Measurements from ENCODE around the gene AVPR2. TPM values are rescaled to one million over a fixed set of nuclear protein-coding genes. Genes with fewer than 3 reads are reported as not detected.

The AVPR2 gene
- total RNA-seq, 1 experiment from 2014 or later, result 3.2 TPM

DNA sequence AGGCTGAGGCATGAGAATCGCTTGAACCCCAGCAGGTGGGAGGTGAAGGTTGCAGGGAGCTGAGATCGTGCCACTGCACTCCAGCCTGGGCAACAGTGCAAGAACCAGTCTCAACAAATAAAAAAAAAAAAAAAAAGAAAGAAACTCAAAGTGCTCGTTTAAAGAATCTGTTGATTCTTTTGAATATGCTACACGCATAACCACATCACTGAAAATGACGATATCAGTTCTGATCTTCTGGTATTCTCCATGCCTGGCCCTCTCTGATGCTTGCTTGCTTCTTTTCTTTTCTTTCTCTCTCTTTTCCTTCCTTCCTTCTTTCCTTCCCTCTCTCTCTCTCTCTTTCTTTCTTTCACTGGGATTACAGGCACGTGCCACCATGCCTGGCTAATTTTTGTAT lies 7.3 kb downstream of the AVPR2 start:
- no peak for DNase-seq
- Histone ChIP-seq H3K4me3 (no peak overlapping the region), H3K36me3 (ENCODE audit: low read depth) (no peaks in the 10 kb centered on the region), H2AFZ (no peak overlapping the region), H3K27me3 (ENCODE audit: insufficient read depth, low read depth) (no peaks in the 10 kb centered on the region), H3K4me2 (no peak overlapping the region), H3K9me3 (ENCODE audit: insufficient read depth, low read depth) (no peaks in the 10 kb centered on the region), H3K27ac (no peak overlapping the region), H3K9me2 (ENCODE audit: insufficient read depth) (no peaks in the 10 kb centered on the region), H3K4me1 (replicated peaks; ENCODE audit: insufficient read depth) (no peaks in the 10 kb centered on the region), H4K20me1 (ENCODE audit: insufficient read depth) (no peaks in the 10 kb centered on the region), H3K79me2 (ENCODE audit: low read depth) (no peaks in the 10 kb centered on the region), H3F3A (ENCODE audit: insufficient read depth, low read depth) (no peaks in the 10 kb centered on the region)
- CTCF ChIA-PET, result no interaction called here
- intact Hi-C loops (cut with micrococcal nuclease; ENCODE audit: unreplicated experiment), result no loop called here
- POLR2A ChIA-PET (ENCODE audit: unreplicated experiment), result no interaction called here
- BruUV-seq (replicated peaks), result no TSS peak
- TF ChIP-seq, protein P1, sequence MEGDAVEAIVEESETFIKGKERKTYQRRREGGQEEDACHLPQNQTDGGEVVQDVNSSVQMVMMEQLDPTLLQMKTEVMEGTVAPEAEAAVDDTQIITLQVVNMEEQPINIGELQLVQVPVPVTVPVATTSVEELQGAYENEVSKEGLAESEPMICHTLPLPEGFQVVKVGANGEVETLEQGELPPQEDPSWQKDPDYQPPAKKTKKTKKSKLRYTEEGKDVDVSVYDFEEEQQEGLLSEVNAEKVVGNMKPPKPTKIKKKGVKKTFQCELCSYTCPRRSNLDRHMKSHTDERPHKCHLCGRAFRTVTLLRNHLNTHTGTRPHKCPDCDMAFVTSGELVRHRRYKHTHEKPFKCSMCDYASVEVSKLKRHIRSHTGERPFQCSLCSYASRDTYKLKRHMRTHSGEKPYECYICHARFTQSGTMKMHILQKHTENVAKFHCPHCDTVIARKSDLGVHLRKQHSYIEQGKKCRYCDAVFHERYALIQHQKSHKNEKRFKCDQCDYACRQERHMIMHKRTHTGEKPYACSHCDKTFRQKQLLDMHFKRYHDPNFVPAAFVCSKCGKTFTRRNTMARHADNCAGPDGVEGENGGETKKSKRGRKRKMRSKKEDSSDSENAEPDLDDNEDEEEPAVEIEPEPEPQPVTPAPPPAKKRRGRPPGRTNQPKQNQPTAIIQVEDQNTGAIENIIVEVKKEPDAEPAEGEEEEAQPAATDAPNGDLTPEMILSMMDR (conservative IDR thresholded peaks at IDR 0.05), result no peak
- TF ChIP-seq EZH2 (IDR thresholded peaks at IDR 0.05; ENCODE audit: low read depth), result no peak

- Histone ChIP-seq H3K36me3 (ENCODE audit: low read depth) (no peaks in the 10 kb centered on the region), H3K4me1 (replicated peaks; ENCODE audit: insufficient read depth) (no peaks in the 10 kb centered on the region), H3K9me2 (ENCODE audit: insufficient read depth) (no peaks in the 10 kb centered on the region), H3F3A (ENCODE audit: insufficient read depth, low read depth) (no peaks in the 10 kb centered on the region), H2AFZ (no peak overlapping the region), H3K9me3 (ENCODE audit: insufficient read depth, low read depth) (no peaks in the 10 kb centered on the region), H3K4me3 (no peak overlapping the region), H3K4me2 (no peak overlapping the region), H3K27me3 (ENCODE audit: insufficient read depth, low read depth) (no peaks in the 10 kb centered on the region), H4K20me1 (ENCODE audit: insufficient read depth) (no peaks in the 10 kb centered on the region), H3K27ac (no peak overlapping the region), H3K79me2 (ENCODE audit: low read depth) (no peaks in the 10 kb centered on the region)
- no TSS peak for BruUV-seq (replicated peaks)
- ChIA-PET CTCF (no interaction called here), POLR2A (ENCODE audit: unreplicated experiment) (no interaction called here)
- no peak for TF ChIP-seq EZH2 (IDR thresholded peaks at IDR 0.05; ENCODE audit: low read depth)
- TF ChIP-seq, protein P1 (conservative IDR thresholded peaks at IDR 0.05), result no peak
- no peak for DNase-seq
- intact Hi-C loops (cut with micrococcal nuclease; ENCODE audit: unreplicated experiment), result no loop called here
Measured at GRCh38 chrX:153913211-153913610, 8.7 kb downstream of the AVPR2 start.

DNA sequence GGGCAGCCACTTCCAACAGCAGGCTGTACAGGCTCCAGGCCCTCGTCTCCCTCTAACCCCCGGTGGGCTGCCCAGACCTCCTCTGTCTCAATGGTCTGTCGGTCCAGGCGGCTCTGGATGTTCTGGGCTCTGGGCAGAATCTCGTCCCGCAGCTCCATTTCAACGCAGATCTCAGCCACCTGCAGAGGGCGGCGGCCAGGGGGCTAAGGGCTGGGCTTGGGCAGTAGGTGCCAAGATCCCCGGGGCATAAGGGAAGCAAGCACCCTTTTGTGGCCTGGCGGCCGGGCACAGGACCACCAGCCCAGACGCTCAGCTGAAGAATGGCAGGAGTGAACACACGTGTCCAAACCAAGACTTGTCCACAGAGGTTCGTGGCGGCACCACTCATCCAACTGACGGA lies 9.2 kb downstream of the AVPR2 start:
- no peak for DNase-seq
- Histone ChIP-seq H4K20me1 (ENCODE audit: insufficient read depth) (no peaks in the 10 kb centered on the region), H3K4me3 (no peak overlapping the region), H3K27me3 (ENCODE audit: insufficient read depth, low read depth) (no peaks in the 10 kb centered on the region), H3K27ac (no peak overlapping the region), H3K79me2 (ENCODE audit: low read depth) (no peaks in the 10 kb centered on the region), H3K9me3 (ENCODE audit: insufficient read depth, low read depth) (no peaks in the 10 kb centered on the region), H3K9me2 (ENCODE audit: insufficient read depth) (no peaks in the 10 kb centered on the region), H3K36me3 (ENCODE audit: low read depth) (no peaks in the 10 kb centered on the region), H3K4me2 (no peak overlapping the region), H3F3A (ENCODE audit: insufficient read depth, low read depth) (no peaks in the 10 kb centered on the region), H3K4me1 (replicated peaks; ENCODE audit: insufficient read depth) (no peaks in the 10 kb centered on the region), H2AFZ (no peak overlapping the region)
- POLR2A ChIA-PET (ENCODE audit: unreplicated experiment), result no interaction called here
- CTCF ChIA-PET, result no interaction called here
- intact Hi-C loops (cut with micrococcal nuclease; ENCODE audit: unreplicated experiment), result no loop called here
- TF ChIP-seq, protein P1 (conservative IDR thresholded peaks at IDR 0.05), result no peak
- TF ChIP-seq EZH2 (IDR thresholded peaks at IDR 0.05; ENCODE audit: low read depth), result no peak
- no TSS peak for BruUV-seq (replicated peaks)

Data from PC-9 (cell line).